ENCODE measurements around the gene KLHL35. TPM values are rescaled to one million over a fixed set of nuclear protein-coding genes. Genes with fewer than 3 reads are reported as not detected.
"Not testable (repeated sequence)": the region's sequence is repeated elsewhere in the genome, so short reads cannot be mapped to it uniquely, and the experiment has no call there.

KLHL35 gene
- total RNA-seq, 1 experiment from 2014 or later: not detected

DNA sequence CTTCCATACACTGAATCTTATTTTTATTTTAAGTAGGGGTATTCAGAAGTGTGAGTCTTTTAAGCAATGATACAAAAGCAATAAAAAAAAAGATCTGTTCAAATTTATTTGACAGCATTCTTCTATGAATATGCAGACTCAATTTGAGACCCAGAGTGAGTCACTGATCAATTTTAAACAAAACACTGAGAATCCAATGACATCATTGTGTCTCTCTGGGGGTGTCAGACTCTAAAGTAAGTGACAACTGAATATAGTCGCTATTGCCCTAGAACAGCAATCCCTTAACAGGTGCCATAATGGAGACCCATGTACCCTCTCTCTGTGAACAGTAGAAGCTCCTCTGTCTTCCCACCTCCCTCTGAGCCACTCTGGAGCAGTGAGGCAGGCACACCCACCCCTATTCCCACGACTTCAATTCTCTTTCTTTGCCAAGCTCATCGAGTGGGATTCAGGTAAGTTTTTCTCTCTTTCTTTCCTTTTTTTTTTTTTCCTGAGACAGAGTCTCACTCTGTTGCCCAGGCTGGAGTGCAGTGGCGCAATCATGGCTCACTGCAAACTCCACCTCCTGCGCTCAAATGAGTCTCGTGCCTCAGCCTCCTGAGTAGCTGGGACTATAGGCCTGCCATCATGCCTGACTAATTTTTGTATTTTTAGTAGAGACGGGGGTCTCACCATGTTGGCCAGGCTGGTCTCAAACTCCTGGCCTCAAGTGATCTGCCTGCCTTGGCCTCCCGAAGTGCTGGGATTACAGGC, 38.7 kb downstream of the KLHL35 start:
- no peak for DNase-seq (ENCODE audit: low spot score)

DNA sequence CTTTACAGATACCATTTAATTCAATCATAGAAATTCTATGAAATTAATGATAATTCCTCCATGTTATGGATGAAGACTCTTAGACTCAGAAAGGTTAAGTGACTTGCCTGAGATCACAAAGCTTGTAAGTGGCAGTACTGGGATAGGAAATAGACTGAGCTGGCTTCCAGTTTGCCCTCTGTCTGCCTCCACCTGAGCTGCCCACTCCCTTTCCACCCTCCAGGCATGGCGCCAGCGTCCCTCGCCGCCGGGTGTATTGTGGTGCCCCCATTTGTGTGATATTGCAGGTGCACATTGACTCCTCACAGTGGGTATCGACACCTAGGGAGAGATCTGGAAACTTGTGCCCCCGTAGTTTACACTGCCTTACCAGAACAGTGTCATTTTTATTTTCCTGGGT, 43.1 kb downstream of the KLHL35 start:
- DNase-seq (ENCODE audit: low spot score): no peak

DNA sequence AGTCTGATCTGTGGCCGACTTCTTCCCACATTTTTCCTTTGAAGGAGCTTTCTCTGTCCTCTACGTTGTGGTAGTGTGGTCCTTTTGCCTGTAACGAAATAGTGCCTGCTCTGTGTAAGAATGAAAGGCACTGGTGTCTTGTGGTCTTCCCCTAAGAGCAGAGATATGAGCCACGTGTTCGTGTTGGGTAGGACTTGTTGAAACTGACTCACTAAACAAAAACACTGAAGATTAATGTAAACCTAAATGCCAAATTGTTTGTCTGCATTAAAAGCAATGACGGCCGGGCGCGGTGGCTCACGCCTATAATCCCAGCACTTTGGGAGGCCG, 43.8 kb downstream of the KLHL35 start:
- peak; percentile 62 for DNase-seq (ENCODE audit: low spot score)

DNA sequence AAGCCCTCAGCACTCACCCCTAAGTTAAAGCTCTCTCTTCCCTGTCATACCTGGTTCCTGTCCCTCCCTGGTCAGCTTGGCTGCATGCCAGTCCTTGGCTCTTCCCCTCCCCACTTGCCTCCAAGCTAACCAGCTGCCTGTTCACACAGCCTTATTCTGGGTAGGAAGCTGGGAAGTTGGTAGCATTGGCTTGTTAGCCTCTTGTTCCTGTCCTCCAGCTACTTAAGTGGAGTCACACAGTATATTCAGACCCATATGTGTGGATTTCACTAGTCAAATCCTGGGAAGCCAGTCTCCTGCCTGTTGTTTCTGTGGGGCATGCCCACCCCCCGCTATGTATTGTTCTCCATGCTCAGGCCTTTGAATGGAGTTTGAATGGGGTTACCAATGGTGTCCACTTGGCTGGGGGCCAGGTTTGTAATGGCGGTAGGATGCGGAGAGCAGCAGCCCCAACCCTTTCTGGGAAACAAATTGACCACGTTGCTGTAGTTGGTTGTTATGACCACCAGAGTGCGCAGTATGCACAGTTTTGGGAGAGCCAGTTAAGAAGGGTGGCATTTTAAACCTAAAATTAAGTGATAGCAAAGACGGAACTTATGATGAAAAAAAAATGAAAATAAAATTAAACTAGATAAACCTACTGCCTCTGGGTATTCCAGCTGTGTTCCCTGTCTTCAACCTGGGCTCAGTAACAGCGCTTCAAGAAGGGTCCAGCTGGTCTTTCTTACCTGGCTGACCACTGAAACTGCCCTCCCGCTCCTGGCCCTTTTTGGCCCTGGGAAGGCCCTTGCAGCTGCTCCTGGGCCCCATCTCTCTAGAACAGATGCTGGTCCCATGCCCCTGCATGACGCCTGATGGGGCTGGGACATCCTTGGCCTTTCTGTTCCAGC, 44.4 kb downstream of the KLHL35 start:
- peak; percentile 86 for DNase-seq (ENCODE audit: low spot score)

DNA sequence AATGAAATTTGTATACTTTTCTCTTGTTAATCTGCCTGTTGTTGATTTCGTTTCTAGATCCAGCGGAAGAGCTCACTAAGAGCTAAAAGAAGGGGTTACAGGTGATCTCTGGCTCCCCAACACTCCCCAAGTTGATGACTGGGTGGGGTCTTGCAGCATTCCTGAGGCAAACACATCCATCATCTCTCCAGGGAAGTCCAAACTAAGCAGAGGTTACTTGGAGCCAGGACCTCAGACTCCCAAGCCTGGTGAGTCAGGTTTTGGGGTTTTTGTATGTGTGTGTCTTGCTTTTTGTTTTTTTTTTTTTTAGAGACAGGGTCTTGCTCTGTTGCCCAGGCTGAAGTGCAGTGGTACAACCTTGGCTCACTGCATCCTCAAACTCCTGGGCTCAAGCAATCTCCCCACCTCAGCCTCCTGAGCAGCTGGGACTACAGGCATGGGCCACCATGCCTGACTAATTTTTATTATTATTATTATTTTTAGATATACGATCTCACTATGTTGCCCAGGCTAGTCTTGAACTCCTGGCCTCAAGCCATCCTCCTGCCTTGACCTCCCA, 45.2 kb downstream of the KLHL35 start:
- DNase-seq (ENCODE audit: low spot score): peak; percentile 74

DNA sequence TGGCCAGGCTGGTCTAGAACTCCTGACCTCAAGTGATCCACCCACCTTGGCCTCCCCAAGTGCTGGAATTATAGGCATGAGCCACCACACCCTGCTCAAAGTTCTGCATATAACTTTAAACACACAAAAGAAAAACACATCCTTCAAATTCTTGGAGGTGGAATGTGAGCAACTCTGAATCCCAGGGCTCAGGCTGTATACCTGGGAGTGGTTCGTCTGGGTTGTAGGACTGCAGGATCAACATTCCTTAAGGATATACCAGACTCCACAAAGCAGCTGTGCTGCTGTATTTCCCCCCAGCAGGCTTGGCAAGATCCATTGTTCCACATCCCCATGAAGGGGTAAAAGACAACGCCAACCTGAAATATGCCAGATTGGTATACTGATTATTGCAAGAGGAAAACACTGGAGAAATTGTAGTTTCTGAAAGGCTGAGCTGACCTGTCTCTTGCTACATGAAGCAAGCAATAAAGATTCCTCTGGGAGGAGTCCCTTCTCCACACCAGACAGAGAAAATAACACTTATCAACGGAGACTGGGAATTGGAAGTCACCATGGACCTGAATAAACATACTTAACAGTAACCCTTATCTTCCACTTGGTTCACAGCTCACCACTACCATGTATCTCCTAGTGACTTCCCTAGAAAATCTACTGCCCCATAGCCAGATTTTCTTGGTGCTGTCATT, 45.9 kb downstream of the KLHL35 start:
- peak; percentile 87 for DNase-seq (ENCODE audit: low spot score)

DNA sequence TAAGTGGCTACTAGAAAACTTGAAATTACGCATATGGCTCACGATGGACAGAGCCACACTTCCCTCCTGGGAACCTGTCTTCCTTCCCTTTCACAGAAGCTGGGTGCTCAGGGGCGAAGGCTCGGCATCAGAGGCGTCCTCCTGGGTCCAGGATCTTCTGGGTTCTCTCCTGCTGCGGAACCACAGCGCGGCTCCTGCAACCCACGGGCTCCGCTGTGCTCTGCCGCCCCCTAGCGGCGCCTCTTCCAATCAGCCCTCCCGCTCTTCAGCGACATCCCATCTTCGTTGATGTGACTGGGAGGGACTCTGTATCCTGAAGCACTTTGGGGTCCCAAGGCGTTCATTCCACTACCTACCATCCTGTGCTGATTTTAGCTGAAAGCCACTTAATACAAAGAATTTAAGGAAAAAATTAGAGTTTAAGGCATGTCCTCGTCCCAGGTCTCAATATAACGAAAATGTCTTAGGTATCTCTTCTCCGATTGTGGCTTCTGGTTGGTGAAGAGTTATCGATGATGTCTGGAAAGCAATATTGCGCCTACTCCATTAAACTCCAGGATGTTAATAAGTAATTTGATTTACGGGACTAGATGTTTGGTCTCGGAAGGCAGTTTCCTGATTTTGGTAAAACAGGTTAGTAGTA, 48.4 kb downstream of the KLHL35 start:
- peak; percentile 65 for DNase-seq (ENCODE audit: low spot score)

DNA sequence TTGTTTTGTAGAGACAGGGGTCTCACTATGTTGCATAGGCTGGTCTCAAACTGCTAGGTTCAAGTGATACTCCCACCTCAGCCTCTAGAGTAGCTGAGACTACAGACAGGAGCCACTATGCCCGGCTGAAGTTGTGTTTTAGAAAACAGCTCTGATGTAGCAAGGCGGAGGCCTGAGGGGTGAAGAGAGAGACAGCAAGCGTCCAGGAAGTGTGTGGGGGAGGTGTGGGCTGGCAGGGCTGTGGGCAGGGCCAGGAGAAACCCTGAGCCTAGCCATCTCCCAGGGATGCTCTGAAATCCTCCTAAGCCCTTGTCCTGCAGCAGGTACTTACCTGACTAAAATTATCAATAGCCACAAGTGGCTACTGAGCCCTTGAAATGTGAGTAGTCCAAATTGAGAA, 49.8 kb downstream of the KLHL35 start:
- DNase-seq (ENCODE audit: low spot score): no peak

DNA sequence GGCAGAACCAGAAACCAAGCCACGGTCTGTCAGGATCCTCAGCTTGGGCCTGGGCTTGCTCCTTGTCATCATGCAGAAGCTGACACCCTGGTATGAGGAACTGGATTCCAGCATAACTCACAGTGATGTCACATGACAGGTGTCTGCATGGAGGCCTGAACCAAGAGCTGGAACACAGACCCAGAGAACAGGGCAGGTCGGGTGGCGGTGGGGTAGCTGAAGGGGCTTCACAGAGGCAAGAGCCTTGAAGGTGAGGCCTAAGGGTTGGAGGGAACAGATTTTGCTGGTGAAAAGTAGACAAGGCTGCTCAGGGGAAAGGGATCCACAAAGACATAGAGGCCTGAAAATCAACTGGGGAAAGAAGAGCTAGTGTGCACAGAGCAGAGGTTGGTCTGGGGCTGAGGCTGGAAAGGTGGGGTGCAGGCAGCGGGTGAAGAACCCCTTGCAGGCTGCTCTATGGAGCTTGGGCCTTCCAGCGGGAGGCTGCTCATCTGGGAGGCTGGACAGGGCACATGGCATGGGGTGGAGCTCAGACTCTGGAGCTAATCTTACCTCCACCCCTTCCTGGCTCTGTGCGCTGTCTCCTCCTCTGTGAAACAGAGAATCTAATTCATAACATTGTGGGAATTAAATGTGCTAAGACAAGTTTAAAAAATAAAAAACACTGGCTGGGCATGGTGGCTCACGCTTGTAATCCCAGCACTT, 52.1 kb downstream of the KLHL35 start:
- no peak for DNase-seq (ENCODE audit: low spot score)

DNA sequence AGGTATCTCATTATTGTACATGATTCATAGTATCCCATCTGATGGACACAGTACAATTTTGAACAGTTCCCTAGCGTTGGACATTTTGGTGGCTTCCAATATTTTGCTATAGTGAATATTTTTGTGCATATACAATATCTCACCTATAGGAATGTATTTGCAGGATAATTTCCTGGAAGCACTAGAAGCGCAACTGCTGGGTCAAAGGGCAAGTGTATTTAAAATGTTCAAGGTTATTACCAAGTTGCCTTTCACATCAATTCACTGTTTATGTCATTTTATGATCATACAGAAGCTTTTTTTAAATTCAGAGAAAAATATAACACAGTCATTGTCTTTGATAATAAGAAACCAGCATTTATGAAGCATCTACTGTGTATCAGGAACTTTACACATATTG, 52.8 kb downstream of the KLHL35 start:
- DNase-seq (ENCODE audit: low spot score): no peak

DNA sequence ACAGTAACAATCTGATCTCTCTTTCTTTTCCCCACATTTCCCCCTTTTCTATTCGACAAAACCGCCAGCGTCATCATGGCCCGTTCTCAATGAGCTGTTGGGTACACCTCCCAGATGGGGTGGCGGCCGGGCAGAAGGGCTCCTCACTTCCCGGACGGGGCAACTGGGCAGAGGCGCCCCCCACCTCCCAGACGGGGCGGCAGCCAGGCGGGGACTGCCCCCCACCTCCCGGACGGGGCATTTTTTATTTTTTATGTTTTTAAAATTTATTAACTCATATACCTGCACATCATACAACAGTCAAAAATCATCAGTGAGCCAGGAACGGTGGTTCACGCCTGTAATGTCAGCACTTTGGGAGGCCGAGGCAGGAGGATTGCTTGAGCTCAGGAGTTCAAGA, 54.2 kb downstream of the KLHL35 start:
- DNase-seq (ENCODE audit: low spot score): not testable (repeated sequence)

DNA sequence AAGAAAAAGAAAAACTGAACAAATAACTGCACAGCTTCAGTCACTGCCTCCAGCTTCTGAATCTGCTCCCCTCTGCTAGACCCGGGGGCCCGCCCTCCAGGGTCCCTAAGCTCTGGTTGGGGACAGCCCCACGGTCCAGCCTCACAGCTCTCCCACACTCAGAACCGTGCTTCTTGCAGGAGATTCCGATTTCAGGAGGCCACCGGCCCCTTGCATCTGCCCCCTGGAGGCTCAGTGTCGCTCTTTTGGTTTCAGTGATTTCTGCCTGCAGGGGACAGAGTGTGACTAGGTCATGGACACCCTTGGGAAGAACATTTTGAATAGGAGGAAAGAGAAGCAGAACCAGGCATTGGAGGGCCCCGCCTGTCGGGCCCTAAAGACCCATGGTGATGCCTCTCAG, 56.8 kb downstream of the KLHL35 start:
- no peak for DNase-seq (ENCODE audit: low spot score)

DNA sequence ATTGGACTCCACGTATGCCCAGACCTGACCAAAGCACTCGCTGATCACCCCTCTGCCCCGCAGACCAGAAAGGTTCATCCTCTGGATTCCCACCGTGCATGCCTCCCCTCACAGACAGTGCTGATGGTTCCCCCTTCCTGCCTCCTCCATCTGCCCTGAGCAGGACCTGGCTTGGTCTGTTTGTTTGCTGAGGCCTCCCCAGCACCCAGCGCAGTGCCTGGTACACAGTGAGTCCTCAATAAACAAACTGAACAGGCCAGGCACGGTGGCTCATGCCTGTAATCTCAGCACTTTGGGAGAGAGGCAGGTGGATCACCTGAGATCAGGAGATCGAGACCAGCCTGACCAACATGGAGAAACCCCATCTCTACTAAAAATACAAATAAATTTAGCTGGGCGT, 57.4 kb downstream of the KLHL35 start:
- no peak for DNase-seq (ENCODE audit: low spot score)

DNA sequence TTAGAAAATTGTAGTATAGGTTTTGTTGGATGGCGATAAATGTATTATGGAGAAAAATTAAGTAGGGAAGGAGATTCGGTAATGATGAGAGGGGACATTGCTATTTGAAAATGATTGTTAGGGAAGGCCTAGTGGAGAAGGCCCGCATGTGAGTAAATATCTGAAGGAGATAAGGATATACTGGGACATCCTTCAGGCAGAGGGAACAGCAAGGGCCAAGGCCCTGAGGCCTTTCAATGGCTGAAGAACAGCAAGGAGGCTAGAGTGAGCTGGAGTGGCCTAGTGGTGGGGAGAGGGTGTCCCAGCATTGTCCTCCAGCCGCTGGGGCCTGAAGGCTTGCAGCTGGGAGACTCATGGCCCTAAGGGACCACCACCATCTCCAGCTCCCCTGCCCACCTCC, 58.4 kb downstream of the KLHL35 start:
- no peak for DNase-seq (ENCODE audit: low spot score)

DNA sequence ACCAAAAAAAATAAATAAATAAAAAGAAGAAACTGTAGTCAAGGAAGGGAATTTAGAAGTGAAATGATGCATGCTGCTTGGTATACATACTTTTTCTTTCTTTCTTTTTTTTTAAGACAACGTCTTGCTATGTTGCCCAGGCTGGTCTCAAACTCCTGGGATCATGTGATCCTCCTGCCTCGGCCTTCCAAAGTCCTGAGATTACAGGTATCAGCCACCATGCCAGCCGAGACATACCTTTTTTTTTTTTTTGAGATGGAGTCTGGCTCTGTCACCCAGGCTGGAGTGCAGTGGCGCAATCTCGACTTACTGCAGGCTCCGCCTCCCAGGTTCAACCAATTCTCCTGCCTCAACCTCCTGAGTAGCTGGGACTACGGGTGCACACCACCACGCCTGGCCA, 59.8 kb downstream of the KLHL35 start:
- no peak for DNase-seq (ENCODE audit: low spot score)

Other genes with a start within 250 kb of the KLHL35 start
- not detected in 2 replicates for gene TPBGL, start 192.4 kb downstream of the KLHL35 start, total RNA-seq (2014; rRNA removed; shearing (Covaris generic))
- 18.4 and 22.2 TPM in 2 replicates for gene ARRB1, start 81.5 kb downstream of the KLHL35 start, total RNA-seq (2014; rRNA removed; shearing (Covaris generic))
- 1,638 and 1,693 TPM in 2 replicates for gene RPS3, start 33.7 kb downstream of the KLHL35 start, total RNA-seq (2014; rRNA removed; shearing (Covaris generic))
- 33.7 and 49.4 TPM in 2 replicates for gene GDPD5, start 92.7 kb upstream of the KLHL35 start, total RNA-seq (2014; rRNA removed; shearing (Covaris generic))
- 387 and 394 TPM in 2 replicates for gene SERPINH1, start 129.1 kb upstream of the KLHL35 start, total RNA-seq (2014; rRNA removed; shearing (Covaris generic))
- gene MAP6, start 235.8 kb upstream of the KLHL35 start, total RNA-seq (2014; rRNA removed; shearing (Covaris generic)): 8.9 and 10.6 TPM in 2 replicates